NCI-H82 treated with DMSO at 0.1 percent for 48 hours (cell line): ENCODE measurements around the gene MT1H.
"Not testable (repeated sequence)": the region's sequence is repeated elsewhere in the genome, so short reads cannot be mapped to it uniquely, and the experiment has no call there.

ENCODE experiments used
- DNase-seq: peaks from one replicate; lab custom pipeline; 2025; ENCODE audit not compliant: unreplicated experiment; lab: John Stamatoyannopoulos, UW

The MT1H gene

DNA sequence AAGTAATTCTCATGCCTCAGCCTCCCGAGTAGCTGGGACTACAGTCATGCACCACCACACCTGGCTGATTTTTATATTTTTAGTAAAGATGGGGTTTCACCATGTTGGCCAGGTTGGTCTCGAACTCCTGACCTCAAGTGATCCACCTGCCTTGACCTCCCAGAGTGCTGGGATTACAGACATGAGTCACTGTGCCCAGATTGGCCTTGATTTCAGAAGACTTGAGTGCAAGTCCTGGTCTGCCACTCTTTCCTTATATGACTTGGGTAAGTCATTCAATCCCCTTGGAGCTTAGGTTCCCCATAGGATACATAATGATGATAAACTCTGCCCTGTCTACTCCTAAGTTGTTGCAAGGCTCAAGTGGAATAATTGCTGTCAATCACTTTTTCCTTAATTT lies 47.9 kb downstream of the MT1H start:
- not testable (repeated sequence) for DNase-seq
